Pulmonary artery endothelial cell (primary cell): ENCODE results near the gene RBFOX2. TPM values are rescaled to one million over a fixed set of nuclear protein-coding genes. Genes with fewer than 3 reads are reported as not detected.
A peak's percentile ranks its signal among the peaks of the same experiment; 100 is the strongest.
"Not testable (repeated sequence)": the region's sequence is repeated elsewhere in the genome, so short reads cannot be mapped to it uniquely, and the experiment has no call there.

Experiments
- DNase-seq: peaks from one replicate; pipeline ENCODE4 v3.0.0-alpha.2; 2011; ENCODE audit warnings: low read depth, low spot score
- total RNA-seq: library from RNA; depleted of rRNA; stranded (reverse); fragments of >200 nt; gene quantifications from 2 replicates; pipeline ENCODE4 v1.2.3, GENCODE V29; 2014

RBFOX2 gene
- total RNA-seq, 1 donor from 2014 or later = 151 TPM

- no peak for DNase-seq
Observed at GRCh38 chr22:35739076-35739930, 289.3 kb downstream of the RBFOX2 start.

GRCh38 chr22:35737886-35738285, 290.7 kb downstream of the RBFOX2 start:
- DNase-seq = not testable (repeated sequence)

GRCh38 chr22:35736701-35737100, 291.9 kb downstream of the RBFOX2 start:
- no peak for DNase-seq

- DNase-seq = no peak
Observed at GRCh38 chr22:35736166-35736565, 292.5 kb downstream of the RBFOX2 start.

GRCh38 chr22:35735542-35735941, 293.1 kb downstream of the RBFOX2 start:
- no peak for DNase-seq

GRCh38 chr22:35734517-35734827, 294.2 kb downstream of the RBFOX2 start:
- no peak for DNase-seq

GRCh38 chr22:35733791-35734516, 294.7 kb downstream of the RBFOX2 start:
- no peak for DNase-seq

- no peak for DNase-seq
Observed at GRCh38 chr22:35733036-35733435, 295.6 kb downstream of the RBFOX2 start.

GRCh38 chr22:35732116-35732515, 296.5 kb downstream of the RBFOX2 start:
- DNase-seq = no peak

- no peak for DNase-seq
Observed at GRCh38 chr22:35731321-35731720, 297.3 kb downstream of the RBFOX2 start.

- no peak for DNase-seq
Observed at GRCh38 chr22:35729309-35729698, 299.3 kb downstream of the RBFOX2 start.

- DNase-seq = no peak
Observed at GRCh38 chr22:35728639-35729308, 299.9 kb downstream of the RBFOX2 start.

GRCh38 chr22:35727436-35727835, 301.2 kb downstream of the RBFOX2 start:
- DNase-seq = peak; percentile 11

GRCh38 chr22:35726933-35727332, 301.7 kb downstream of the RBFOX2 start:
- DNase-seq = no peak

GRCh38 chr22:35726398-35726797, 302.2 kb downstream of the RBFOX2 start:
- no peak for DNase-seq

GRCh38 chr22:35725521-35725920, 303.1 kb downstream of the RBFOX2 start:
- no peak for DNase-seq

GRCh38 chr22:35721960-35722359, 306.7 kb downstream of the RBFOX2 start:
- no peak for DNase-seq

- no peak for DNase-seq
Observed at GRCh38 chr22:35719212-35719875, 309.3 kb downstream of the RBFOX2 start.

- DNase-seq = no peak
Observed at GRCh38 chr22:35717572-35717971, 311.1 kb downstream of the RBFOX2 start, which contains the start of gene APOL5. Gene APOL5 (plus strand): TSS chr22:35717872. CDS start chr22:35717872, 0 bp downstream.

- DNase-seq = no peak
Observed at GRCh38 chr22:35712672-35713071, 316.0 kb downstream of the RBFOX2 start.

- no peak for DNase-seq
Observed at GRCh38 chr22:35711336-35711735, 317.3 kb downstream of the RBFOX2 start.

GRCh38 chr22:35708917-35709316, 319.7 kb downstream of the RBFOX2 start:
- no peak for DNase-seq
